ENCODE measurements around the gene REX1BD.

DNA sequence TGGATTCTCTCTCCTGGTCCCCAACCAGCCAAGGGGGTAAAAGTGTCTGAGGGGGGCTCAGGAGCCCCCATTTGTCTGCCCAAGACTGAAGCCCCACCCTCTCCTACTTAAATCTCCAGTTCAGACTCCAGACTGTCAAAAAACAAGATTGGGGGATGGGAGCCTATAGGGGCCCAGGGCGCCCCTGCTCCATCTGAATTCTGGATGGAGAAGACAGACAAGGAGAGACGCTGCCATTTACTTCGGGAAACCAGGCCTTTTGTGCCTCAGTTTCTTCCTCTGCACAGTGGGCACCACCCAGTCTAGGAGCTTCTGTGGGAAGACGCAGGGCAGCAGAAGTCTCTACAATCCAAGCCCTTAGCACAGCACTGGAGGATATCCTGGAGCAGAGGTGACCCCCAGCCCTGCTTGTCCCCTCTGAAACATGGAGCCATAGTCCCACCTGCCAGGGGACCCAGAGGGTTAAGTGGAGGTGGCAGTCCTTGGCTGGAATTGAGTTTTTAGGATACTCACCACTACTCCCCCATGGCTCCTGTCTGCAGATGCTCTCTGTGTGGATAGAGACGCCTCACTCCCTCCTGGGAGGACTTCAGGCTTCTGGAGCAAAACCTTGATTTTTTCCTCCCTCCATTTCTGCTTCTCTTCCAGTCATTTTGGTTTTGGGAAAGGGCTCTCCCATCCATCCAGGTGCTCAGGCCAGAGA, 19.7 kb downstream of the REX1BD start:
- TF ChIP-seq POLR2A (IDR thresholded peaks at IDR 0.05), result no peak
- TF ChIP-seq, protein P1, sequence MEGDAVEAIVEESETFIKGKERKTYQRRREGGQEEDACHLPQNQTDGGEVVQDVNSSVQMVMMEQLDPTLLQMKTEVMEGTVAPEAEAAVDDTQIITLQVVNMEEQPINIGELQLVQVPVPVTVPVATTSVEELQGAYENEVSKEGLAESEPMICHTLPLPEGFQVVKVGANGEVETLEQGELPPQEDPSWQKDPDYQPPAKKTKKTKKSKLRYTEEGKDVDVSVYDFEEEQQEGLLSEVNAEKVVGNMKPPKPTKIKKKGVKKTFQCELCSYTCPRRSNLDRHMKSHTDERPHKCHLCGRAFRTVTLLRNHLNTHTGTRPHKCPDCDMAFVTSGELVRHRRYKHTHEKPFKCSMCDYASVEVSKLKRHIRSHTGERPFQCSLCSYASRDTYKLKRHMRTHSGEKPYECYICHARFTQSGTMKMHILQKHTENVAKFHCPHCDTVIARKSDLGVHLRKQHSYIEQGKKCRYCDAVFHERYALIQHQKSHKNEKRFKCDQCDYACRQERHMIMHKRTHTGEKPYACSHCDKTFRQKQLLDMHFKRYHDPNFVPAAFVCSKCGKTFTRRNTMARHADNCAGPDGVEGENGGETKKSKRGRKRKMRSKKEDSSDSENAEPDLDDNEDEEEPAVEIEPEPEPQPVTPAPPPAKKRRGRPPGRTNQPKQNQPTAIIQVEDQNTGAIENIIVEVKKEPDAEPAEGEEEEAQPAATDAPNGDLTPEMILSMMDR (IDR thresholded peaks at IDR 0.05), result no peak
